GM21390 (cell line): Measurements from ENCODE around the gene SEMA5A.

Experiments used
- ATAC-seq: cut with Tn5 transposase; IDR thresholded peaks from one replicate; pipeline ENCODE4 v1.9.1; 2021; ENCODE audit not compliant: unreplicated experiment

Gene SEMA5A

DNA sequence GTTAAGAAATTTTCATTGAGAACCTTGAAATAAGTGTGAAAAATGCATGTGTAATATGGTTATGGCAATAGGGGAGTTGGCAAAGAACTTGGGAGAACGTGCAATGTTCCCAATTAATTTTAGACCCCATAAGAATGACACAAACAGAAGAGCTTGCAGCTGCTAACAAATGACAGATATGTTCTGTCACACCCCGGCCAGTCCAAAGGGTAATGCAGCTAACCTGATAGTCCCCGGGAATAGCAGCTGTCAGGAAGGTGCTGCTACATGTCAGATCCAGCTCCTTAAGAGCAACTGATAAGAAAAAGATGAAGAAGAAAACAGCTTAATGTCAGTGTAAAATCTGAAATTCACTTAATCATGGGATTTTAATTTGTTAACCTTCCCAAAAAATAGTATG, 30.4 kb downstream of the SEMA5A start:
- ATAC-seq, result no peak

DNA sequence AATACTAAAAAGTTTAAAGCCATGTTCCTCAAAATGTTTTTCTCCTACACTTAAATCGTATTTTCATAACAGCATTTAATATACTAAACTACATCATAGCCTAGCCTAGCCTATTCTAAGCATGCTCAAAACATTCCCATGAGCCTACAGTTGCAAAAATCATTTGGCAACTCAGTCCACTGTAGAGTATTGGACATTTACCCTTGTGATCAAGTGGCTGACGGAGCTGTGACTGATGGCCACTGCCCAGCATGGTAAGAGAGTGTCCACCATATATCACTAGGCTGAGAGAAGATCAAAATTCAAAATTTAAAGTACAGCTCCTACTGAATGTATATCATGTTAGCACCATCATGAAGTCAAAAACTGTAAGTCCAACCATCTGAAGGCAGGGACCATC, 30.9 kb downstream of the SEMA5A start:
- no peak for ATAC-seq

DNA sequence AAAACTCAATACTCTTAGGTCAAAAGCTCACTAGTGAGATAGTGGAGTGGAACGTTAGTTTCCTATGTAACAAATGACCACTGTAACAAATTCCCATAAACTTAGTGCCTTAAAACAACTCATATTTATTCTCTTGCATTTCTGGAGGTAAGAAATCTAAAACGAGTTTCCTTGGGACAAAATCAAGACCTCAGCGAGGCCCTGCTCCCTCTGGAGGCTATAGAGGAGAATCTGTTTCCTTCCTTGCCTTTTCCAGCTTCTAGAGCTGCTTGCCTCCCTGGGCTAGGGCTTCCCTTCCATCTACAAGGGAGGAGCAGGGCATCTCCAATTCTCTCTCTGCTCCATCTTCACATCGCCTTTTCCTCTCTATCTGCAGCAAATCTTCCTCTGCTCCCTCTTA, 32.0 kb downstream of the SEMA5A start:
- ATAC-seq, result no peak

DNA sequence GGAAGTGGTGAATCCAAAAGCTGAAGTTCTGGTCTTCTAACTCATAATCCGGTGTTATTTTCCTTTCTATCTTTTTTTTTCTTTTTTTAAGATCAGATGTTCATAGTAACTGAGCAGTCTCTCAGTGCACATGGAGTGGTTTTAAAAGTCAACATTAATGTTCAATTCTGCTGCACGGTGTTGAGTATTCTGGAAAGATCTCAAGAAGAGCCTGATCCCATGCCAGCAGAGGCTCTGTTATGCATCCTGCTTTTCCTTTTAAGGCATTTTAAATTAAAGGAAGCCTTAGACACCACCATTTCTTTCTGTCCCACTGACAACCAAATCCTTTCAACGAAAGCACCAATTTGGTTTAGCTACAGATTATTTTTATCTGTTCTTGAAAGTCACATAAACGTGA, 33.4 kb downstream of the SEMA5A start:
- ATAC-seq, result no peak

DNA sequence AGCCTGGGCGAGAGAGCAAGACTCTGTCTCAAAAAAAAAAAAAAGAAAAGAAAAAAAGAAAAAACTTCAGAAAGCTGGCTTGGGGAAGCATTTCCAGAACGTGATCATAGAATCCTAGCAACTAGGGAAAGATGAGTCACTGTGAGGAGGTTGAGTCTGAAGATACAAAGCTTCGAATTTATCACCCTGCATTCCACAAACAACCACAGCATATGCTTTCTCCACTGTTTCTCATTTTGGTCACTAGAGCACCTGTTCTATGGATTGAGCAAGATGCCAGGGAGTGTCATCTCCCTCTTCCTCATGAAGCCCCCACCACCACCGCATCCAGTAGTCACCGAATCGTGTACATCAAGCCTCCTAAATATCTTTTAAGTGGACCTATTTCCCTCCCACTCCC, 37.9 kb downstream of the SEMA5A start:
- ATAC-seq, result no peak

DNA sequence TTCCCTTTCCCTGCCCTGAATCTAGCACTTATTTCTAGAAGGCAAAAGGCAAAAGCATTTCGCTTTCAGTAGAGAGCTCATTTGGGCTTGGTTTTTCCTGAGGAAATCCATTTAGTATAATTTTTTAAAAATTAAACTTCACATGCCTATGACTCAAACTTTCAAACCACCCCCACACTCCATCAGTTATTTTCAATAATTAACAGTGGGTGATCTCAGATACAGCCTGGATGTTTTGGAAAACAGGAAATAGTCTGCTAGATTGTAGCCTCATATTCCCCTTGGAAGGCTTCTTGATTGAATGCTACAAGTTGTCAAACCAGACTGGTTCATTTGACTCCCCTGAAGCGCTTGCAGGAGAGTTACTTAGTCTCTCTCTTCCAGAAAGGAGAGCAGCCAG, 40.6 kb downstream of the SEMA5A start:
- ATAC-seq, result no peak

DNA sequence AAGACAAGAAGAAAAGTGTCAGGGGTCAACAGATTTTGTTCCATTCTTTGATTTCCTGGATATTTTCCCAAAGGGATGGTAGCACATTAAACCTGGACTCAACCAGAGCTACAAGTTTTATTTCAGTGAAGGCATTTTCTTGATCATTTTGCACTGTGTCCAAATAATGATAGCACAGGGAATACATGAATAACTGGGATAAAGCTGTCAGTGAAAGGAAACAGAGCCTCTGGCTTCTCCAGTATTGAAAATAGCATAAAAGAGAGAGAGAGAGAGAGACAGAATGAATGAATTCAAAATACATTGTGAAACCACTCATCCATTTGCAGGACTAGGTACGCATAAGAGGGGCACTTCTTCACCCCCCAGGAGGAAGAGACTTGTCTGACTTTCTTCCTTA, 43.0 kb downstream of the SEMA5A start:
- no peak for ATAC-seq

DNA sequence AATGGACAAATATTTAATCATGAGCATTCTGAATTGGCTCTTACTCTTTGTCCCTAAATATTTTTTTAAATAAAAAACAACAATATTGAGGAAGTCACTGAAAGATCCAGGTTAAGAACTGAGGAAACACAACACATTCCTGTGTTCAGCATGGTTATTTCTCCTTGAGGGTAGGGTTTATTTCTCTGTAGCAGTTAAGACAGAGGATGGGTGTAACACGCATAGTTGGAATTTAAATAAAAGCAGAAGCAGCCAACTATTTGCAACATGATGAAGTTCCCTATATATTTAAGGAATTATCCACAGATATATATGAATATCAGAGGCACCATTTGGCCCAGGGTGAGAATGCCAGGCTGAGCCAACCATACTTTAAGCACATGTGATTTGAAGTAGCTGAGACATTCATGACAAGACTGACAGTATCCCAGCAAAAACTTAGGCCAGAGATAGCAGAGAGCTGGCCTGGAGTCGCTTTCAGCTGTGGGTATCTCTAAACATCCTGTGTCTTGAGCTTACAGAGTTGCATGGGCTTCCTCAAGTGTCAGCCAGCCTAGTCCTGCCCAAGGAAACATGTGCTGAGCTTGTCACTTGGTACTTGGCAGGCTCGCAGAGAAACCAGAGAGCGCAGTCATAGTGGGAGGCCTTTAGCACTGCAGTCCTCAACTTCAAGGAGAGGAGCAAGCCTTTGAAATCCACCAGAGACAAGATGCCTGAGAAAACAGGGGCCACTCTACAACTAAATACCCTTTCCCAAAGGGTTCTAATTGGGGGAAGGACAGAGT, 43.6 kb downstream of the SEMA5A start:
- no peak for ATAC-seq

DNA sequence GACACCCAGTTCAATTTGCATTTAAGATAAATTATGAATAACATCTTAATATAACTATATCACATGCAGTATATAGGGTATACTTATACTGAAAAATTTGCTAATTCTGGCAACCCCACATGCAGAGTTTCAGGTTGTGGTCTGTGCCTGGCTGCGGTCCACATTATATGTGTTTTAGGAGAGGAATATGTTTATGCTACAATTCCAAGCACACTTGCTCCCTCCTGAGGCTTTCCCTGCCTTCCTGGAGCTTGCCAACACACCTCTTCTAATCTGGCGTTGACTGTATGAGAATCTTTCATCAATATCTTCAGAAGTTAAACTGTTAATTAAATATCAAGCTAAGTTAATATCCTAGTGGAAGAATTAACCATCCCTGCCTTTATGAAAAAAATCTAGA, 45.2 kb downstream of the SEMA5A start:
- ATAC-seq, result no peak

DNA sequence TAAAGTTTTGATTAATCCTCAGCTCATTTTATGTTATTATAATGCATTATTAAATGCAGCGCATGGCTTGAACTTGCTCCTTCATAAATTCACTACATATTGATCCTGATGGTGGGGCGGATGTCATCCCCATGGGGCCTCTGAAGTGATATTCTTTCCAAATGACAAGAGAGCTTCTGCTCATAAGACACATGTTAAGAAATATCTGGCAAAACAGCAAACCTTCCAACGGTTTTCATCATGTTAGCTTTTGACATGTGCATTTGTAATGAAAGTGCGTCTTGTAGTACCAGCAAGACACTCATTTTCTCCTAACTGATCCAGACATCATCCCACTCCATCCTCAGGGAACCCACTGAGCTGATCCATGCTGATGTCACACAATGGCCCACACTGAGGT, 45.7 kb downstream of the SEMA5A start:
- no peak for ATAC-seq

DNA sequence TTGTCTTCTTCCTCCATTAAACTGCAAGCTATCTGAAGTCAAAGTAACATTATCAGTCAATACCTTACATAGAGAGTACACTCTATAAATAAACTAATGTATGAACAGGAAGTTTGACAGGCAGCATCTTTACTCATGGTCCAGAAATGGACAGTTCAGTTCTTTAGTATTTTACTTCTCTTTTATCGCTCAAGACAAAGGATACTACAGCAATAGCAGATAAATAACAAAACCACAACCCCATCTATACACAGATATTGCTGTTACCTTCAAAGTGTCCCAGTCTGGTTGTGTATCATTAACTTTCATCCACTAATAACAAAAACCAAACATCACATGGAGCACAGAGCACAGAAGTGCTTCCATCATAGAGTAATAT, 46.4 kb downstream of the SEMA5A start:
- ATAC-seq, result peak; percentile 67

DNA sequence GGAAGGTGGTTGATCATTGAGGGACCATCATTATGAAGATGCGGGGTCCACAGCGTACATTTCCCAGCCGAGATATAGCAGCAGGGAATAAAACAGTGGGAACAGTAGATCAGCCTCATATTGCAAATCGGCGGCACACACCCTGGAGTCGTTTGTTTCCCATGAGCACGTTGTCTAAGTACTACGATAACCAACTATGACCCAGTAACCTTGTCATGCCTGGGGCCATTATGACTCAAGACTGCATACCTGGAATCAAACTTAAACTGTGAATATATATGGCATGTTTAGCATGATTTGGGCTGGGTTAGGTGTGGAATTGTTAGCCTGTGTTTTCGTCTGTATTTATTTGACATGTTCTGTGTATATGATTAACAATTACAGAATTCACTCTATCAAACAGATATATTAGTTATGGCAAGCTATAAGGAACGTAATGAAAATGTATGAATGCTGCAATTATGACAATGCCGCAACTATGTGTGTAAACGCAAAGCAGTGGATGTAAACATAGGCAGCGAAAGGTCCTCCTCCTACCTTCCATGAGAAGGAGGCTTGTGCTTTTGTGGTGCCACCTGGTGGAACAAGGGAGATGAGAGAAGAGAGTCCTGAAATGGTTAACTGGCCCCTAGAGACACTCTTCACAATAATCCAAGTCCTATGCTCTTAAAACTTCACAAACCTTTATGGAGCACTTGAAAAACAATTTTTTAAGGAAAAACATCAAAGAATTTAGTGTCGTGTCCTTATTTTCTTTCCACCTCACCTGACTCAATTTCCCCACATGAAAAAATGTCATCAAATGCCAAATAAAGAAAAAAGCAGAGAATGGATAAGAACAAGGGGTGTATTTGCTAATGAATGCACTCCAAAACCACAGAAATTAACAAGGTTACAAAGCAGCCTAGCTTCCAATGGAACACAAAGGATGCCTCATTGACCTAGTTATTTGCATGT, 47.1 kb downstream of the SEMA5A start:
- no peak for ATAC-seq

DNA sequence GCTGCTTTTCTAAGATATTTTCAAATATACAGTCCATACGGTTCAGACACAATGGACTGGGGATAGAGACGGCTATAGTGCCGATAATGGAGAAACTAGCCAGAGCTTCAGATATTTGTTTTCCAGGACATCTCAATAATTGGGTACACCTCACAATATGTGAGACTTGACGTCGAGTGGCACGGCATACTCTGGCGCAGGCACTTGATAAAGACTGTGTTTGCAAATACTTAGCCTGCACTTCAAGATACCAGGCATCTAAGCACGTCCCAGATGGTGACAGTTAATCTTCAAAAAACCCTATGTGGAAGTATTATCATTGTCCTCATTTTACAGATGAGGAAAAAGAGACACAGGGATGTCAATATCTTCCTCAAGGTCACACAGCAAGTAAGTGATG, 48.5 kb downstream of the SEMA5A start:
- ATAC-seq, result no peak

DNA sequence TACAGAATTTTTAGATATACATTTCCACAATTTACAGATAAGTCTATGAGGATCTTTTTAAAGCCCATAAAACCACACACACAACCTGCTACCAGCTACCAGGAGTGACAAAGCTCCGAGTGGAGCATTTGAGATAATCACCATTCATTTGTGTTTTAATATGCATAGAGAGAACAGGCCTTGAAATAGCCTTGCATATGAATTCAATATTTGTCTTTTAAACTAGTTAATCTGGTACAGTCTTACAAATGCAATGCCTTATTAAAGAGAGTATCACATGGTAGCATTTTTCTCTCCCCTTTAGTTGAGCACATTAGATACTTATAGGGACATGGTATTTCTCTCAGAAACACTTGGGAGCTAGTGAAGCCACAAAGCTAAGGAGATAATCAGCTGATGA, 49.1 kb downstream of the SEMA5A start:
- ATAC-seq, result no peak

DNA sequence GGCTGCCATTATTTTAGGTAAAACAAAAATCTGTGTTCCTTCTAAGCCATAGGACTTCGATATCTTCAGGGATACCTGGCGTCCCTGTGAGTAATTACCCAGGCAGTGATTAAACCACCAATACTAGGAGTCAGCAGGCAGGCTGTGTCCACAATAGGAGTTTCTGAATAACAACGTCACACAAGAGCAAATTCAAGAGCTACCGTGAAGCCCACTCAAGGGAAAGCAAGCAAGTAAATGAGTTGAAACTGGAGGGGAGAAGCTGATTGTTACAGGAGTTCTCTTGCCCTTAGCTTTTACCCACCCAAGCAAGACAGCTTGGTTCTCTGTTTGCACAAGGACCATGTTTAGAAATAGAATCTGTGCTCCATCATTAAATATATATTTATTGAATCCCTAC, 50.8 kb downstream of the SEMA5A start:
- ATAC-seq, result no peak

DNA sequence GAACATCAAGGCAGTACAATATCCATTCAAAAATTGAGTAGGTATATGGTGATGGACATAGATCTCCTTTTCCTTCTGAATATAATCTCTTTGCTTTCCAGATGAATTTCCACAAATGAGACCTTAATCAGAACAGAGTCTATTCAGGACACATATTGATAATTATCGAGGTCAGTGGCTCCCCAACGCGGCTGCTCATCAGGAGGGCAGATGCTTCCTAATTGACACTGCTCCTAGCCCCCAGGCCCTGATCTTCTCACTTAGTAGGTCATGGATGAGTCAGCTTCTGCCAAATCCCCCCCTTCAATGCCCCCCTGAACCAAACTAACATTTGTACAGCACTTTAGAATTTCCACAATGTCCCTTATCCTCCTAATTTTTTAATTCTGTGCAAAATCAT, 51.6 kb downstream of the SEMA5A start:
- no peak for ATAC-seq

DNA sequence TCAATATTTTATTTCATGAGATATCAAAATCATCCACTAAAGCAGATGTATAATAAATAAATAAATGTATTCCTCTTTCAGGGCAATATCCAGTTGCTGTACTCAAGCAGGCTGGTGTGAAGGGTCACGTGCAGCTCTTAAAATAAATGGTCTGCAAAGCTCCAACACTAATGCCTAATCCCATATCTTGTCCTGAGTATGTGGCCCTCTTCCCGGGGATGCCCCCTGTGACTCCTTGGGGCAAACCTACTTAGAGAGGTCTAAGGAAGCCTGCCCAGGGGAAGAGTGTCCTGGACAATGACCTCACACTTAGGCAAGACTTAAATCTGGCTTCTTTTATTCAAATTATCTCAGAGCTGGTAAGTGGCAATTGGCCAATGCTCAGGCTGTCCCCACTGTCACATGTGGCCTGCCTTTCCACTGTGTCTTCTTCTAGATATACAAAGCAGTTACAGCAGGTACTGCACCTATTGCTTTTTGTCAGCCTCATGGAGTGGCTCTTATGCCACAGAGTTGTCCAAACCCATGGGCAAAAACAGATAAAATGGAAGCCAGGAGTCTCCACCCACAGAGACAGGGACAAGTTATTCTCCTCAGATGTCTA, 55.3 kb downstream of the SEMA5A start:
- ATAC-seq, result no peak

DNA sequence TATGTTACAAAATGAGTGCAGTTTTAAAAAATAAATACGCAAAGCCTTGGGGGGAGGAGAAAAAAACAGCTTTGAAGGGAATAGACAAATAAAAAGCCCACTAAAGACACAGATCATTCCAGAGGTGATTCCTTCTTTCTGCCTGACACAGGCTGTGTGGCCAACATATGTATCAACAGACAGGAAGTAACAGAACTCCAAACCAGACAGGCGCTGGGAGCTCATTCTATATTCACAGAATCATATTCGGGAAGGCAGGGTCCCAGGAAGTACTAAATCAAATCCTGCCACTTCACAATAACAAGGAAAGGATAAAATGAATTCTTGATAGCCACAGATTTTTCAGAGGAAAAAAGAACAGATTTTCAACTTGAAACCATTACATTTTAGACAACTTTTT, 62.1 kb downstream of the SEMA5A start:
- no peak for ATAC-seq

DNA sequence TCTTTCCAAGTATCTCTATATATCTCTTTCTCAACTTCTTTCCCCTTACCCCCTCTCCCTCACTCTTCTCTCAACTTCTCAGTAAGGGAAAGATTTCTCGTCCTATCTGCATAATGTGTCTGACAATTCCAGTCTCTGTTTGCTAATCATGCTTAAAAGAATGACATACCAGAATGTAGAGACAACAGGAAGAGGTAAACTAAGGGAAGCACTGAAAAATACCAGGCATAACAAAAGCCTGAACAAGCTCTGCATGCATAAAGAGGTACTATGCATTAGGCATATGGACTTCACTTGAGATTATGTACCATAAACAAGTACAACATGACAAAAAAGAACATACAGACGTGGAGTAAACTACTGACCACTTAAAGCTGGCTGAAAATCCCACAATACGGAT, 62.6 kb downstream of the SEMA5A start:
- no peak for ATAC-seq

DNA sequence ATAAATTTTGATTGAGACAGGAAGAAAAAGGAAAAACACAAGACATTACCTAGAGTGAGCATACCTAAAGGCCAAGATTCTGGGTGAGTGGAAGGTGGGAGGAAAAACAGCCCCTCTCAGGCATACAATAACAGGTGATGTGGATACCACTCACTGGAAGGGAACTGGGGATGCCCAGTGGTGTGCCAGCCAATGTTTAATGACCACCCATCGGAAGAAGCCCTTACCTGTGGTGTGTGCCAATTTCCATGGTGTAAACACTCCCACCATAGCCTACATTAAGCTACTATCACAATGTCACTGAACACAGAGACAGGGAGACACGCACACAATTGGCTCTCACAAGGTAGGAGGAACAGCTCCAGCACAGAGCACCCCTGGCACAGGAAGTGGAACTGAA, 63.5 kb downstream of the SEMA5A start:
- no peak for ATAC-seq

DNA sequence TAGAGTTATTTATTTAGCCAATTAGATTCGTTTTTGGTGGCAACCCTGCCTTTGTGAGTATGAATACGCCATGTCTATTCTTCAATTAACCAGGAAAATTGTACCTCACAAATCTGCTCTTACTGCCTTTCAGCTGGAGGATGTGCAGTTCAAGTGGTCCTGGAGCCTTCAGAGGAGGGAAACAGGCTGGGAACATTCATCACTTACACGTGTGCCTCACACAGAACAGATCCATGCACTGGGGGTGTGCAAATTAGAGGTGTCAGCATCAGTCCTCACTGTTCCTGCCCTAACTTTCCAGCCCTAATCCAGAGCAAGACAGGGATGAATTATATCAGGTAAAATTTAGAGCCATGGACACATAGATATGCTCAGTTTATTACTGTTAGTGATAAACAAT, 65.4 kb downstream of the SEMA5A start:
- ATAC-seq, result no peak

DNA sequence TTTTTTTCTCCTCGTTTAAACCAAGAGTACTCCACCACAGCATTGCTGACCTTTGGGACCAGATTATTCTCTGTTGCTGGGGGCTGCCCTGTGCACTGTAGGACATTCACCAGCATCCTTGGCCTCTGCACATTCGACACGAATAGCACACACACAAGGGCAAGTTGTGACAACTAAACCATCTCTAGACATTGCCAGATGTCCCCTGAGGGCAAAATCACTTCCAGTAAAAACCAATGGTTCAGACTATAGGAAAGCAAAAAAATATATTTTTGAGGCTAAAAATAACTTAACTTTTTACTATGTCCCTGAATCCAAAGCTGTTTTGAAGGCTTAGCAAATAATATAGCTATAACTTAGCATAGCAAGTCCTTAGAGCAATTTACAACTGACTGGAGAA, 65.9 kb downstream of the SEMA5A start:
- no peak for ATAC-seq
